ENCODE data around the gene WDSUB1. TPM values are rescaled to one million over a fixed set of nuclear protein-coding genes. Genes with fewer than 3 reads are reported as not detected.

WDSUB1 gene
- total and polyA plus RNA-seq, 2 experiments from 2014 or later, result 17.7 to 18.6 TPM

DNA sequence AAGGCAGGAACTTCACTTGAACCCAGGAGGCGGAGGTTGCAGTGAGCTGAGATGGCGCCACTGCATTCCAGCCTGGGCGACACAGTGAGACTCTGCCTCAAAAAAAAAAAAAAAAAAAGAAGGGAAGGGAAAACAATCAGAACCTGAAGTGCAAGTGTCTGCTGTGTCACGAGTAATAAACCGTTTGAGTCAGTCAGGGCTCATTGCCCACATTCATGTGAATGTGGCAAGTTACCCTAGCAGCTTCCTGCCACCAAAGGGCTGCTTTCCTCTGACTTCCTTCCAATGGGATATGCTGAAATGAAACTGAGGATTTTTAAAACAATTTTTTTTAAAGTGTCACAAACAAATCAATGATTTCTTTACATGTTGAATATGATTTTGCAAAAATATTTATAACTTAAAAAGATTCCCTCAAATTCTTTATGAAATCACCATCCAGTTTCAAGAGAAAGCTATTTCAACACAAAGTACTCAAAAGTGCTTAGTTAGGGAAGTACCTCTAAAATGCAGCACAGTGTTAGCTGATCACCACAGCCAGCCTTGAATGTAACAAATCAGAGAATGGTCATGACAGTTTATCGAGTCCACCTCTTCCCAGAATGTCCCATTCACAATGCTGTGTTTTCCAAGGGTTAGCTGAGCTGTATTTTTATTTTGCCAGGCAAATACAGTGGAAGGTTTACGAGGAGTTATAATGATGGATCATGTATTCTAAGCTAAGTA is 36.4 kb downstream of the WDSUB1 start:
- Histone ChIP-seq H2AFZ (no peak overlapping the region), H4K20me1 (ENCODE audit: insufficient read depth, poor library complexity, severe bottlenecking) (no peaks in the 10 kb centered on the region), H3K4me2 (no peak overlapping the region), H3K27me3 (no peaks in the 10 kb centered on the region), H3K79me2 (no peaks in the 10 kb centered on the region), H3K9me3 (ENCODE audit: low read depth) (no peaks in the 10 kb centered on the region), H3K36me3 (replicated peaks; ENCODE audit: insufficient read depth, low read depth) (no peaks in the 10 kb centered on the region), H3K4me1 (ENCODE audit: insufficient read depth) (no peaks in the 10 kb centered on the region), H3K27ac (peak overlapping the region; percentile 47), H3K4me3 (no peak overlapping the region), H3K9me2 (replicated peaks; ENCODE audit: insufficient read depth) (no peaks in the 10 kb centered on the region)
- no peak for TF ChIP-seq EZH2phosphoT487 (IDR thresholded peaks at IDR 0.05; ENCODE audit: low read depth, severe bottlenecking, unreplicated experiment)
- WGBS (ENCODE audit: low lambda C conversion rate, missing lambda C conversion rate), result 70% methylated on average over 7 of the region's 7 CpGs
- peak; percentile 47 for DNase-seq (ENCODE audit: low spot score)

DNA sequence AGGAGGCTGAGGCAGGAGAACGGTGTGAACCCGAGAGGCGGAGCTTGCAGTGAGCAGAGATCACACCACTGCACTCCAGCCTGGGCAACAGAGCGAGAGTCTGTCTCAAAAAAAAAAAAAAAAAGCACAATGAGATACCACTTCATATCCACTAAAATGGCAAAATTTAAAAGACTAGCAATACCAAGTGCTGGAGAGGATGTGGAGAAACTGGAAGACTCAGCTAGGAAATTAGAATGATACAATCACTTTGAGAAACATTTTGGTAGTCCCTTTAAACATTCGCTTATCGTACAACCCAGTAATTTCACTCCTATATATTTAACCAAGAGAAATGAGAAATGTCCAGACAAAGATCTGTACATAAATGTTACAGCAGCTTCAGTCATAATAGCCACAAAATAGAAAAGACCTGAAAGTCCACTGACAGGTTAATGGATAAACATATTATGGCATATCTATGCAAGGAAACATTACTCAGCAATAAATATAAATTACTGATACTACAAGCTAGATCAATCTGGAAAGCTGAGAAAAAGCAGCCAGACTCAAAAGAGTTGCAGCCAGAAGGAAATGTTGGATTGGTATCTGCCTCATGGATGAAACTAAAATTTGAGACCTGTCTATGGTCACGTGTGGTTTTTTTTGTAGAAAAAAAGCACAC is 40.0 kb downstream of the WDSUB1 start:
- H2AFZ ChIP-seq, result no peak overlapping the region
- H3K4me3 ChIP-seq, result no peak overlapping the region
- H3K79me2 ChIP-seq, result no peaks in the 10 kb centered on the region
- no peaks in the 10 kb centered on the region for H3K27me3 ChIP-seq
- H3K36me3 ChIP-seq (replicated peaks; ENCODE audit: insufficient read depth, low read depth), result no peaks in the 10 kb centered on the region
- no peaks in the 10 kb centered on the region for H3K9me2 ChIP-seq (replicated peaks; ENCODE audit: insufficient read depth)
- no peaks in the 10 kb centered on the region for H4K20me1 ChIP-seq (ENCODE audit: insufficient read depth, poor library complexity, severe bottlenecking)
- no peak overlapping the region for H3K4me2 ChIP-seq
- no peak for DNase-seq (ENCODE audit: low spot score)
- no peaks in the 10 kb centered on the region for H3K9me3 ChIP-seq (ENCODE audit: low read depth)
- H3K4me1 ChIP-seq (ENCODE audit: insufficient read depth), result no peaks in the 10 kb centered on the region
- 89% methylated on average over 7 of the region's 7 CpGs for WGBS (ENCODE audit: low lambda C conversion rate, missing lambda C conversion rate)
- H3K27ac ChIP-seq, result no peak overlapping the region
- TF ChIP-seq, protein P1, sequence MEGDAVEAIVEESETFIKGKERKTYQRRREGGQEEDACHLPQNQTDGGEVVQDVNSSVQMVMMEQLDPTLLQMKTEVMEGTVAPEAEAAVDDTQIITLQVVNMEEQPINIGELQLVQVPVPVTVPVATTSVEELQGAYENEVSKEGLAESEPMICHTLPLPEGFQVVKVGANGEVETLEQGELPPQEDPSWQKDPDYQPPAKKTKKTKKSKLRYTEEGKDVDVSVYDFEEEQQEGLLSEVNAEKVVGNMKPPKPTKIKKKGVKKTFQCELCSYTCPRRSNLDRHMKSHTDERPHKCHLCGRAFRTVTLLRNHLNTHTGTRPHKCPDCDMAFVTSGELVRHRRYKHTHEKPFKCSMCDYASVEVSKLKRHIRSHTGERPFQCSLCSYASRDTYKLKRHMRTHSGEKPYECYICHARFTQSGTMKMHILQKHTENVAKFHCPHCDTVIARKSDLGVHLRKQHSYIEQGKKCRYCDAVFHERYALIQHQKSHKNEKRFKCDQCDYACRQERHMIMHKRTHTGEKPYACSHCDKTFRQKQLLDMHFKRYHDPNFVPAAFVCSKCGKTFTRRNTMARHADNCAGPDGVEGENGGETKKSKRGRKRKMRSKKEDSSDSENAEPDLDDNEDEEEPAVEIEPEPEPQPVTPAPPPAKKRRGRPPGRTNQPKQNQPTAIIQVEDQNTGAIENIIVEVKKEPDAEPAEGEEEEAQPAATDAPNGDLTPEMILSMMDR (IDR thresholded peaks at IDR 0.05; ENCODE audit: poor library complexity), result no peak
- no peak for TF ChIP-seq EZH2phosphoT487 (IDR thresholded peaks at IDR 0.05; ENCODE audit: low read depth, severe bottlenecking, unreplicated experiment)
- no peak for TF ChIP-seq EZH2 (IDR thresholded peaks at IDR 0.05; ENCODE audit: borderline replicate concordance)

DNA sequence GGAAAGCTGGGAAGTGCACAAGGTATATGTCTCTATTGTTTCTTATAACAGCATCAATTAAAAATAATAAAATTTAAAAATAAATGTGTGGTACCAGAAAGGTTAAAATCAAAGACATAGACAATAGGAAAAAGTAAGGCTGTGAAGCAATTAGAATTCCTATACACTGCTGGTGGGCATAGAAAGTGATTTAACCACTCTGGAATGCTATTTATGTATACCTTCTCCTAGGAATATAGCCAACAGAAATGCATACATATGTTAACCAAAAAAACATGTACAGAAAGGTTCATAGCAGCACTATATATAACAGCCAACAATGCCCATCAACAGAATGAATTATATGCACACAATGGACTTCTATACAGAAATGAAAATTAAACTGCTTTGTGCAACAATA is 43.0 kb downstream of the WDSUB1 start:
- DNase-seq (ENCODE audit: low spot score), result no peak
- H3K27ac ChIP-seq, result no peak overlapping the region
- H3K27me3 ChIP-seq, result no peaks in the 10 kb centered on the region
- no peaks in the 10 kb centered on the region for H3K9me2 ChIP-seq (replicated peaks; ENCODE audit: insufficient read depth)
- H3K36me3 ChIP-seq (replicated peaks; ENCODE audit: insufficient read depth, low read depth), result no peaks in the 10 kb centered on the region
- no peak overlapping the region for H3K4me3 ChIP-seq
- no peak overlapping the region for H2AFZ ChIP-seq
- no peaks in the 10 kb centered on the region for H3K79me2 ChIP-seq
- TF ChIP-seq, protein P1 (IDR thresholded peaks at IDR 0.05; ENCODE audit: poor library complexity), result no peak
- TF ChIP-seq EZH2 (IDR thresholded peaks at IDR 0.05; ENCODE audit: borderline replicate concordance), result no peak
- TF ChIP-seq EZH2phosphoT487 (IDR thresholded peaks at IDR 0.05; ENCODE audit: low read depth, severe bottlenecking, unreplicated experiment), result no peak
- no peaks in the 10 kb centered on the region for H4K20me1 ChIP-seq (ENCODE audit: insufficient read depth, poor library complexity, severe bottlenecking)
- H3K4me2 ChIP-seq, result no peak overlapping the region
- no peaks in the 10 kb centered on the region for H3K4me1 ChIP-seq (ENCODE audit: insufficient read depth)
- H3K9me3 ChIP-seq (ENCODE audit: low read depth), result no peaks in the 10 kb centered on the region

DNA sequence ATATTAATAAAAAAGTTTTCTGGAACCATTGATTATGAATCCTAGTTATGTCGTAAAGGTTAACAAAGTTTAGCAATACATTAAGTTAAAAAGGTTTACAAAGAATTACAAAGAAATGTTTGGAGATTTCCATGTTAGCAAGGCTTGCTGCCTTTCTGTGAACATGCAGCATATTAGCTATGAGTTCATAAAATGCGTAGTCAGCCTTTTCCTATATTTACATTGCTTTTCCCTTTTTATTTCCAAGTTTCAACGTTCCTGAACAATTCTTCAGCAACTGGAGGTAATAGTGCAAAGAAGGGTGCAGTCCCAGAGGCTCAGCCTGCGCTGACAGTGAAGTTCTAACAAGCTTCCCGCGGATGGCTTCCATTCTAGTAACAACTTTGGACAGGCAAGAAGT is 51.6 kb downstream of the WDSUB1 start:
- no peak overlapping the region for H3K4me2 ChIP-seq
- TF ChIP-seq, protein P1 (IDR thresholded peaks at IDR 0.05; ENCODE audit: poor library complexity), result no peak
- TF ChIP-seq EZH2 (IDR thresholded peaks at IDR 0.05; ENCODE audit: borderline replicate concordance) (no peak), EZH2phosphoT487 (IDR thresholded peaks at IDR 0.05; ENCODE audit: low read depth, severe bottlenecking, unreplicated experiment) (no peak)
- no peaks in the 10 kb centered on the region for H3K27me3 ChIP-seq
- H4K20me1 ChIP-seq (ENCODE audit: insufficient read depth, poor library complexity, severe bottlenecking), result no peaks in the 10 kb centered on the region
- no peaks in the 10 kb centered on the region for H3K4me1 ChIP-seq (ENCODE audit: insufficient read depth)
- WGBS (ENCODE audit: low lambda C conversion rate, missing lambda C conversion rate), result 99% methylated on average over 6 of the region's 6 CpGs
- no peak overlapping the region for H3K4me3 ChIP-seq
- H3K27ac ChIP-seq, result no peak overlapping the region
- no peak overlapping the region for H2AFZ ChIP-seq
- H3K79me2 ChIP-seq, result no peaks in the 10 kb centered on the region
- no peaks in the 10 kb centered on the region for H3K36me3 ChIP-seq (replicated peaks; ENCODE audit: insufficient read depth, low read depth)
- H3K9me3 ChIP-seq (ENCODE audit: low read depth), result no peaks in the 10 kb centered on the region
- H3K9me2 ChIP-seq (replicated peaks; ENCODE audit: insufficient read depth), result no peaks in the 10 kb centered on the region
- no peak for DNase-seq (ENCODE audit: low spot score)
